ENCODE results near the gene TAF3.
A peak's percentile ranks its signal among the peaks of the same experiment; 100 is the strongest.

Gene TAF3

GRCh38 chr10:7855205-7855604, 36.9 kb downstream of the TAF3 start:
- no peak for DNase-seq (ENCODE audit: low spot score)
- TF ChIP-seq CTCF (IDR thresholded peaks at IDR 0.05; ENCODE audit: extremely low read depth, missing control alignments) = no peak

GRCh38 chr10:7856678-7857077, 38.4 kb downstream of the TAF3 start:
- DNase-seq (ENCODE audit: low spot score) = no peak

GRCh38 chr10:7857262-7857661, 39.0 kb downstream of the TAF3 start:
- DNase-seq (ENCODE audit: low spot score) = no peak
- TF ChIP-seq CTCF (IDR thresholded peaks at IDR 0.05; ENCODE audit: extremely low read depth, missing control alignments) = no peak

More at GRCh38 chr10:7856678-7857077, 38.4 kb downstream of the TAF3 start:
- TF ChIP-seq CTCF (IDR thresholded peaks at IDR 0.05; ENCODE audit: extremely low read depth, missing control alignments) = no peak

- no peak for DNase-seq (ENCODE audit: low spot score)
- TF ChIP-seq CTCF (IDR thresholded peaks at IDR 0.05; ENCODE audit: extremely low read depth, missing control alignments) = no peak
Observed at GRCh38 chr10:7861509-7862120, 43.3 kb downstream of the TAF3 start.

GRCh38 chr10:7862121-7862514, 43.8 kb downstream of the TAF3 start:
- DNase-seq (ENCODE audit: low spot score) = no peak
- no peak for TF ChIP-seq CTCF (IDR thresholded peaks at IDR 0.05; ENCODE audit: extremely low read depth, missing control alignments)

- DNase-seq (ENCODE audit: low spot score) = no peak
- TF ChIP-seq CTCF (IDR thresholded peaks at IDR 0.05; ENCODE audit: extremely low read depth, missing control alignments) = no peak
Observed at GRCh38 chr10:7866176-7866575, 47.9 kb downstream of the TAF3 start.

- peak; percentile 13 for DNase-seq (ENCODE audit: low spot score)
- TF ChIP-seq CTCF (IDR thresholded peaks at IDR 0.05; ENCODE audit: extremely low read depth, missing control alignments) = no peak
Observed at GRCh38 chr10:7872041-7872442, 53.7 kb downstream of the TAF3 start.
